Stimulated activated CD4-positive, alpha-beta T cell treated with anti-CD3 and anti-CD28 coated beads, Interleukin-15, amount 100 ng/mL, for 24 hours (primary cell): ENCODE measurements around the gene RYR2.

Experiments
- DNase-seq: peaks from one replicate; pipeline ENCODE4 v3.0.0-alpha.2; 2020

Gene RYR2

DNA sequence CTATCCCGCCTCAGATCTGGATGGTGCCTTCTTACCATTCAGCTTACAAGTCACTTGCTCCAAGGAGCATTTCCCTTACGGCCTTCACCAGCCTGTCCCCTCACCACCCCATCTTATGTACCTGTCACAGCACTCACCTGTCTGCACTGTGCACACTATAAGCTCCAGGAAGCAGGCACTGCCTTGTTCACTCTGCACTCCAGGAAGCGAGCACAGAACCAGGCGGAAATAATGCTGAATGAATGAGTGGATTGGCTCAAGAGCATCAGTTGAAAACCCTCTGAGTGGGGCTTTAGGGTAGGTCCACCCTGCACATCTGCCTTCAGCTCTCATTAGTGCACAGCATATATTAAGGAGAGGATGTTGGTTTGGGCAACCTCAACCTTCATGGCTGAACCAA is 8.9 kb upstream of the RYR2 start:
- no peak for DNase-seq

DNA sequence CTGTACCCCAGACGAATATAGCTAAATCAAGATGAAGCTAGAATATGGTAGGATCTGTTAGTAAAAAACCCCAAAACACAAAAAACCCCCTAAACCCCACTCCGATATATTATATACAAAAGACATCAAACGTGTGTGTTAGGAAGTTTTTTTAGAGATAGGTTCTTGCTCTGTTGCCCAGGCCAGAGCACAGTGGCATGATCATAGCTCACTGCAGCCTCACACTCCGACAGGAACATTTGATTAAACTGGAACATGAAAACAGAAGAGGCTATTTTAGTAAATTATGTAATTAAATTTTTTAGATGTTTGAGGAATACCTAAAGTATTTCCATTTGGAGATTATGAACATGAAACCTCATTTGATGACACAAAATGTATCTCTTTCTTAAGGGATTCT is 8.2 kb upstream of the RYR2 start:
- no peak for DNase-seq

DNA sequence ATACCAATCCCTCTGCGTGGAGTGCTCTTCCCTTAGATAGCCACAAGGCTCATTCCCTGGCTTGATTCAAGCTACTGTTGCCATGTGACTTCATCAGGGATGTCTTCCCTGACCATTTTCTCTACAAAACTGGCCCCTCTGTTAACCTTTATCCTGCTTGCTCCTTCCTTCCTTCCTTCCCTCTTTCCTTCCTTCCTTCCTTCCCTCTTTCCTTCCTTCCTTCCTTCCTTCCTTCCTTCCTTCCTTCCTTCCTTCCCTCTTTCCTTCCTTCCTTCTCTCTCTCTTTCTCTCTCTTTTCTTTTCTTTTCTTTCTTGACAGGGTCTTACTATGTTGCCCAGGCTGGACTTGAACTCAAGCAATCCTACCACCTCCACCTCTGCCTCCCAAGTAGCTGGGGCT is 6.2 kb upstream of the RYR2 start:
- no peak for DNase-seq

DNA sequence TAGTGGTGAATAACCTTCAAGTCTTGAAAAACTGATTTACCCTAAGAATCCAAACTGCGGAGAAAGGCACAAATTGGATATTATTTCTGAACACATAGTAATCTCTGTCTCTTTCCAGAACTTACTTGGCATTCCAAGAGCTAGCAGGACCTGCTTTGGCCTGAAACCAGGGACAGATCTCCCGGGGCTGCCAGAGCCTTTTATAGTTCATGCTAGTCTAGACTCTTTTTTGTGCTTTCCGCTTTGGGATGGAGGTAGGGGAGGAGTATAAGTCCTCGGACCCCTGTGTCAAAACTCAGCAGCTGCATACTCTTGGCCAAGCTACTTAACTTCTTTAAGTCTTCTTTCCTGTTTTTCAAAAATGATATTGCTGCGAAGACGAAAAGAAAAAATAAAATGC is 3.8 kb upstream of the RYR2 start:
- DNase-seq: no peak

DNA sequence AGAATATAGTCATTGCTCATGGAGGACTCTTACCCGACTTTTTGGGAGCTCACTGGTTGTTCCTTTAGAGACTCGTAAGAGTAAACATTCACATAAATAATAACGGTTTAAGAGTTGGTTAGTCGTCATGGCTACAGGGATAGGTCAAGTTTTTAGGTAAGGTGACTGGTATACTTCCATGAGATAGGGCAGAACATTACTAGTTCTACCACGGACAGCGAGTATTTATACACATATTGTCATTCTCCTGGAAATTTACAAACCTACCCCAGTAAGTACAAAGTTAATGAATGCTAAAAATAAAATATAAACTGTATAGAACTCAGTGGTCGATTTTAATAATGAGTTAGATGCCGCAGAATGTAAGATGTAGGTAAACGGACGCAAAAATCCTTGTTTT is 1.2 kb upstream of the RYR2 start:
- no peak for DNase-seq

DNA sequence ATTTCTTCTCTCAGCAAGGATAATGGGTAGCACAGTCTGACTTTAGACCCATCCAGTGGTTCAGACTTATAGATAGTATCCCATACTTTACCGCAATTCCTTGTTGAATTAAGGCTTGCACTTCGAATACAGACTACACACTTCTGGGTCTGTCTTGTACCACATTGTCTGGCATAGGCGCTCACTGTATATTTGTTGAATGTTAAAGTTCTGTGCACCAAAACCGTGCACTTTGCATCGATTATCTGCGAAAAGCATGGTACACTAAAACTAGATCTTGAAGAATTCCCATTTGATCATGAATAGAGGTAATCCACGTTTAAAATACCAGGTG is 556 bp upstream of the RYR2 start:
- no peak for DNase-seq

DNA sequence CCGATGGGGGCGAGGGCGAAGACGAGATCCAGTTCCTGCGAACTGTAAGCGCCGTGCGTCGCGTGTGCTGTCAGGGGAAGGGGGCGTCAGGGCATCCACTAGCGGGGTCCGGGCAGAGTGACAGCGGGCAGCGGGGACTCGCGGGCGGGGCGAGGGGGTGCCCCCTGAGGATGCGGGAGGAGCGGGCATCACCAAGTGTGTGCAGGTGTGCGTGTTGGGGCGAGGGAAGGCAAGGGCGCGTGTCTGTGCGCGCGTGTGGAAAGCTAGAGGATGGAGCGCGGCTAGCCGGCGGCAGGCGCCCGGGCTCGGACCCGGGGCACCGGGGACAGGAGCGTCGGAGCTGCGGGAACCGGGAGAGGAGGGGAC is 525 bp downstream of the RYR2 start:
- no peak for DNase-seq

DNA sequence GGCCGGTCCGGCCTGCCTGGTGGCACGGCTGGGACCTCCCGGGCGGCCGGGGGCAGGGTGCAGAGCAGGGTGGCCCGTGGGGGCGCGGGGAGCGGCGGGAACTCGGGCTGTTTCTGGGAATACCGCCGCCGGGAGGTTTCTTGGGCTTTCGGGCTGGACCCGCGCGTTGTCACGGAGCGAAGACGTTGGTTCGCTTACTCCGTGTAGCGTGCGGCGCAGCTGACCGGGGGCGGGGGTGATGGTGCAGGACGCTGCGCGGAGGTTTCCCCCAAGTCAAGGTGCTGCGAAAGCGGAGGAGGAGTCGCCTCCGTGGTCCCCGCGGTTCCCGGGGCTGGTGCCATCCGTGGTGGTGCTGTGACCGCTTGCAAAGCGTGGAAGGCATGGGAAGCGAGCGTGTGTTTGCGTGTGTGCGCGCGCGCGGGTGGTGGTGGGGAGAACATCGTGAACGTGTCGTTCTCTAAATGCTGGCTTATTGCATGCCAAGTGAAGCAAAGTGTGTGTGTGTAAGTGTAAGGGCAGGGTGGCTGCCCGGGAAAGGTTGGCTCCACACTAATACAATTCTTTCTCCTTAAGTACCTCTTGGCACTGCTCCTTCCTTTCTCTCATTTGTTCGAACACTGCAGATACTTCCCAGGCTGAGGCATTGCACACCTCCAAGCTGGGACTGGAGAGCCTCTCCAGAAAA is 1.1 kb downstream of the RYR2 start:
- peak; percentile 13 for DNase-seq

DNA sequence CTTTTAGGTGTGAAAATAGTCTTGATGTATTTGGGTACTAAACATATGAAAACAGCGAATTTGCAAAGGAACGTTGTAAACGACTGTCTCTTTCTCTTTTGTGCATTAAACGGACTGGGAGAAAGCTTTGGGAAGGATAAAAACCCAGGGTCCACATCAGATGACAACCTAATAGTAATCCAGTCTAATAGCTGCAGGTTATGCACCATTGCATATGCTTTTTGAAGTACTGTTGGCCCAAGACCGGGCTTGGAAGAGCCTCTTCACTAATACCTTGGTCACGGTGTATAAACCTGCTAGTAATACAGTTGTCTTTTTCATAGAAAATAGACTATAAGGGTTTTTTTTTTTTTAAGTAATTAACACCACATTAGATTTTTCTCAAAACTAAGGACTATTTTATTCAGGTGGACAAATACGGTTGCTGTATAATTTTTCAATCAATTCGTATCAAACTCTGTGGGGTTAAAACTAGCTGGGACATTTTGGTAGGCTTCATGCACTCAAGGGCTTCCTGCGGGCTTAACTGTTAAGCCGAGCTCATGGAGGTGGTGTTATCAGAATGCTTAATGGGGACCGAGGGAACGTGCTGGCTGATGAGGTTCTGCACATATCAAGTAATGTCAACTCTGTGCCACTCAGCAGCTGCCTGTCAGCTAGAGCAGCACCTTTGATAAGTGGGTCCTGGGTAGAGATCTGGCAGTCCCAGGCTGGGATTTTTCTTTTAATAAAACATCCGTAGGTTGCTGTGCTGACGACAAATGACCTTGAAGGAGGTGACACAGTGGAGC is 2.1 kb downstream of the RYR2 start:
- DNase-seq: no peak

DNA sequence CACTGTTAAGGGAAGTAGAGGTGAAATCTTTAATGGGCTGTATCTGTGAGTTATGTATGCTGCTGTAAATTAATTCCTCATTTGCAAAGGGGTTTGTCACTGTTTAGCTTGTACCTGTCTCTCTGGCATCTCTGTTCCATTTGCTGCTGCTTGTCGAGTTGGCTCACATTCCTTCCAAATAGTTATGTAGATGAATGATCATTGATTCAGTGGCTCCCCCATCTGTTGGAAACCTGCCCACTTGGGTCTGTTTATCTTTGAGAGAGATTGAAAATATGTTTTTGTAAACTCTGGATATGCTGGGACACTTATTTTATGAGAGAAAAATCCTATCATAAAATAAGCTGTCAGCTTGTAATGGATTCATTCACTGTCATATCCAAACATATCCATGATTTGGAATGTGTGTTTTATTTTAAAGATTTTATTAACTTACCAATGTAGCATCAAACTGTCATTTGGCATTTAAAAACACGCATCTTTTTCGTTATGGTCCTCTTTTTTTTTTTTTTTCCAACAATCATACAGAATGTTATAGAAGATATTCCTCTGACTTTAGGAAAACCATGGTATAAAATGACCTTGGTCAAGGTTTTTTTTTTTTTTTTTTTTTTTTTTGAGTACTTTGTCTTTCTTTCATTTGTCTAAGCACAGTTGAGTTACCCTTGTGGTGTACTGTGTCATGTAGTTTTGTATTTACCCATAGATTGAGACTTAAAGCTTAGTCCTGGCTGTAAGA is 3.5 kb downstream of the RYR2 start:
- DNase-seq: no peak

DNA sequence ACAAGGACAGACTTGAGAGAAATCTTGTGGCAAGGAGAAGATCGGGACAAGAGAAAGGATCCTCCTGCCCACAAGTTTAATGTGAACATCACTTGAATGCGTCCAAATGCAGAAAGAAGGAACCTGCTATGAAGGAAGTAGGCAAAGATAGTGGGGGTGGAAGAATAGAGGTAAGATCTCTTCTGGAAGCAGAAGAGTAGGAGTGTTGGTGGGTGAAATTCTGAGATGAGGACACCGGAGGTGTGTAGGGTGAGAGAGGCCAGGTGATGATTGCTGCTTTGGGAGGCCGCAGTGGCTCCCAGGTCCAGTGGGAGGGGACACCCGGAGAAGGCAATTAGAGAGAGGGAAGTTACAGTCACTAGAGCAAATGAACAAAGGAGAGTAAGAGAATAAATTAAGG is 6.8 kb downstream of the RYR2 start:
- no peak for DNase-seq

DNA sequence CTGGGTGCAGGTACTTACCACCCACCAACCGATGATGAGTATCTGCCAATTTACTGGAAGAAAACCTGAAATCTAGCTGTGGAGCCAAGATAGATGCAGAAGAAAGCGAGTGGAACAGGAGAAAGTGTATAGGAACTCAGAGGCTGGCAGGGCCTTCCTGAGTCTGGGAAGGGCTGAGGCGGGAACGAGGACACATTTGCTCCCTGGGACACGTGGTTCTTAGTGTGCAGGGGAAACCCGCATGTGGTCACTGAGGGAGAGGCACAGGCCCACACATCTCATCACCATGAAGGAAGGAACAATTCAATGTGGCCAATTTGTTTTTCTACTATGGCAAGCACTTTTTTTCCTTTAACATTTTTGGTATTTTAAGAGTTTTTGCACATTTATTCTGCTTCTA is 8.2 kb downstream of the RYR2 start:
- no peak for DNase-seq

DNA sequence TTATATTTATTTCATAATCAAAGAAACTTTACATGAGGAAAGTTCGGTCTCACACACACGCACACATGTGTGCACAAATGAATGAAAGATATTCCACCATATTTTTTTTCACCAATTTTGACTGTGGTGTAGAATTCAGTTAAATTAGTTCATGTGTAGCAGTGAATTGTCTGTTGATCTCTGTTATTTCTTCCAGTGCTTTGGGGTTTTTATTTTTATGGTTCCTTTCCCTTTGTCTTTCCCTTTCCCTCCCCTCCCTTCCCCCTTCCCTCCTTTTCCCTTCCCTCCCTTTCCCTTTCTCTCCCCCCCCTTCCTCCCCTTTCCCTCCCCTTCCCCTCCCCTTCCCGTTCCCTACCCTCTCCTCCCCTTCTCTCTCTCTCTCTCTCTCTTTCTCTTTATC is 8.9 kb downstream of the RYR2 start:
- DNase-seq: no peak

DNA sequence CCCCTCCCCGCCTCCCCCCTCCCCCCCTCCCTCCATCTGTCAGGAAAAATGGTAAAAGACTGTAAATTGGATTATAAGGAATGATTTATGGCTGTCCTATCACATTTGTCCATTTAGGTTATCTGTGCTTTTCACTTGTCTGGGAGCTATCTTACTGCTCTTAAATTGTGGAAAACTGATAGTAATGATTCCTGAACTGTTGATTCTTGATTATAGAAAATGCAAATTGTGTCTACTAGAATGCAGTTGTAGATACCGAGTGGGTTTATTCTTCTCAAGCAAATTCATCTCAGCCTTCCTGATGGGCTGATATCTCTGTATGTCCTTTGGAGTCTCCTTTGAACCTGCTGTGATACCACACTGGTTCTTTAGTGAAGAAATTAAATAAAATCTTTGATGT is 12.3 kb downstream of the RYR2 start:
- no peak for DNase-seq

DNA sequence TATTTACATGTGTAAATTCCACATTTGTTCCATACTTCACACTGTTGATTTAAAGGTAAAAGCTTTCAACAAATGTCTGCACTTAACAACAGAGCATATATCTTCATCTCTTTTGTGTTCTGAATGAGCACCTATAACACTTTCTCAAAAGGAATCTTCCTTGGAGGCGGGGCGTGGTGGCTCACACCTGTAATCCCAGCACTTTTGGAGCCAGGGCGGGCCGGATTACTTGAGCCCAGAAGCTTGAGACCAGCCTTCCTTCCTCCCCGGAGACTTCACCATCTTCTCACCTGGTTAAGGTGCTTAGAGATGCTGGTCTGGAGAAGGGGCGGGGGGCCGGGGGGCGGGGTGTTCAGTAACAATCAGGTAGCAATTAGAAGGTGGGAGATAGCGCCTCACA is 16.5 kb downstream of the RYR2 start:
- DNase-seq: no peak

DNA sequence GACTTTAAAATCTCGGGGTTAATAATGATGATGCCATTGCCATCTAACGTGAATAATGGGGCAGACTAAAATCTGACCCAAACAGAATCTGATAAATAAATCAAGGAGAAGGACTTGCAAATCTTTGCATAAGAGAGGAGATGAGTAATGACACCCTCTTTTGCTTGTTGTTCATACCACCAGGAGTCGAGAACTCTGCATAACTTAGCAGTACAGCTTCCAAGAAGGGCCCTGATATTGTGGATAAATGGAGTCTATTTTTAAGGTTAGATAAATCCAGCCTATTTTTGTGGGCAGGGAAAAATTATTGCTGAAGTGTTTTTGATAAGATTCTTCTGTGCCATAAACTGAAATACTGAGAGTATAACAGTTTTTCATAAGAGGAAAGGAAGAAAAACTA is 17.3 kb downstream of the RYR2 start:
- DNase-seq: no peak

DNA sequence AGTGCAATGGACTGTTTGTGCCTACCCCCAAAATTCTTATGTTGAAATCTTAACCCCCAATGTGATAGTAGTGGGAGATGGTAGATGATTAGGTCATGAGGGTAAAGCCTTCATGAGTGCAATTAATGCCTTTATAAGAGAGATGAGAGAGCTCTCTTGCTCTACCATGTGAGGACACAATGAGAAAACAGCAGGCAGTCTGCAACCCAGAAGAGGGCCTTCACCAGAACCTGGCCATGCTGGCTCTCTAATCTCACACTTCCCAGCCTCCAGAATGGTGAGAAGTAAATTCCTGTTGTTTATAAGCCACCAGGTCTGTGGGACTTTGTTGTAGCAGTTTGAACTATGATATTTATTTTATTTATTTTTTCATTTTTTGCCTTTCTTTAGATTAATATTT is 21.0 kb downstream of the RYR2 start:
- DNase-seq: no peak

DNA sequence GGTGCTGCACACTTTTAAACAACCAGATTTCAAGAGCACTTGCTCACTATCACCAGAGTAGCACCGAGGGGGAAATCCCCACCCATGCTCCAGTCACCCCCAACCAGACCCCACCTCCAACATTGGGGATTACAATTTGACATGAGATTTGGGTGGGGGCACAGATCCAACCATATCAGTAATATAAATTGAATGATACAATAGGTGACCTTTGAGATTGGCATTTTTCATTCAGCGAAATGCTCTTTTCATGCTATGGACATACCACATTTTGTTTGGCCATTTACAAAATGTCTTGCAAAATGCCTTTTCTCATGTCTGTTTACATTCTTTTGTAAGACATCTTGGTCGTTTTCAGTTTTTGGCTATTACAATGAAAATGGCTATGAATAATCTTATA is 23.9 kb downstream of the RYR2 start:
- no peak for DNase-seq

DNA sequence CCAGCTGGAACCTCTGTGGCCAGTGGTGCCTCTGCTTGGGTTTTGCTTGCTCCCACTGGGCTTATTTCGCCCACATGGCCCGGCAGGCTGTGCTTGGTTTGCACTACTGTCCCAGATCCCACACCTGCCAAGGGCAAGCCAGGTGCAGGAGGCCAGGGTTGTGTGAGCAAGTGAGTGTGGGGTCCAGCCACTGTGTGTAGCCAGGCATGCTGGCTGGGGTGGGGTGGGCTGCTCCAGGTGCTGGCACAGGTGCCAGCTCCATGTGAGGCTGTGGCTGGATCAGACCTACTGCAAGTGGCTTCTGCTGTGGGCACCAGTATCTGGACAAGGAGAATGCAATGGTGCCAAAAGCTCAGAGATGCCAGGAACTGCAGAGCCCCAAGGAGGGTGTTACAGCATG is 28.5 kb downstream of the RYR2 start:
- no peak for DNase-seq

DNA sequence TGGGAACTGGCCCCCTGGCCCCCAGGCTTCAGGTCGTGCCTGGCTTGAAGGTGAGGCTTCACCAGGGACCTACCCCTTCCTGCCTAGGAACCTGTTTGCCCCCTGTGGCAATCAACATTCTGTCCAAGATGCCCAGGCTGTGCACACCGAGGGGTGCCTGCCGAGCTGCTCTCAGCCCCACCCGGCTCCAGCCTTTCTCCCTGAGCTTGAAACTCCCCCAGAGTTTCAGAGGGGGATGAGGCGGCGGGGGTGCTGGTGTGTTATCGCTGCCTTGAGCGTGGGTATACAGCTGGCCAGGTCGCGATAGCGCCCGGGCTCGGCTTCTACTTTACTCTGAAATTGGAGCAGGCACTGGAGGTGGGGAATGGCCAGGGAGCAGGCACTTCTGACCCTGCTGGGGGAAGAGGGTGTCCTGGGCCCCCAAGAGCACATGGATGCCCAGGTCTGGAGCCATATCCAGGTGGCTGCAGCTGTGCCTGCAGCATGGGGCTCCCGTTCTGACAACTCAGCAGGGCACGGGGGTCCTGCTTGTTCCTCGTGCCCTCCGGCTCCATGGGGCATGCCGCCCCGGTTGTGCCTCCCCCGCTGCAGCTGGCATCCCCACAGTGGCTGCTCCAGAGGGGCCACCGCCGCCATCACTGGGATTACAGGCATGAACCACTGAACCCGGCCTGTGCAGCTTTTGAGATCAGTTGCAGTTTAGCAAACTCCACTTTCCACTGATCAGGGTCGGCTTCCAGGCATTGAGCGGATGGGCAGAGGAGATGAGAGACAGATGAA is 29.8 kb downstream of the RYR2 start:
- no peak for DNase-seq

DNA sequence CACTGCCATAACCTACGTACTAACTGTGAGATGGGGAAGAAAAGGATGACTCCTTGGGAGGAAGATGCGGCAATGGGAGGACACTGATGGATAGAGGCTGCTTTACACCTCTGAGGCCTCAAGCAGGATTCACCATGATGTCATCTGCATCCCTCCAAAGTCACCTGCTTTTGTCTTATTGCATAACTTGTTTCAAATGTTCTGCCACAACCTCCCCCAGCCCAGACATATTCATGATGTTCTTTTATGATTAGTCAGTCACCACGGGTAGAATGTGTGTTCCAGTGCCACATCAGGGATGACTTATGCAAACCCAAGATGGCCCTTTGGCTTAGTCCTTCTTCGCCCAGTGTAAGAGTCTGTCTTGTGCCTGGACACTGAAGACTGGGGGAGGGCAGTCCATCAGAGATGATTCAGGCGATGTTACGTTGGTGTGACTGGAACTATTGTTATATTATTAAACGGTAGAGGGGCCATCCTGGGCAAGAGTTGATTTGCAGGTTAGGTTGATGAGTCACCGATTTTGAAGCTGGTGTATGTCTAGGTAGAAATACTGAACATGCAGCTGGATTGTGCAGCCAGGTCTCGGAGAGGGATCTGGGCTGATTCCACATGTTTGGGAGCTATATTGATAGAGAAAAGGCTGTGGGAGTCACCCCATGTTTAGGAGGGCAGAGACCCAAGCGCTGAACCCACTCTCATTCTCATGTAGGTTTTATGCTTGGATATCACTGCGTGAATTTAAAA is 32.6 kb downstream of the RYR2 start:
- no peak for DNase-seq

DNA sequence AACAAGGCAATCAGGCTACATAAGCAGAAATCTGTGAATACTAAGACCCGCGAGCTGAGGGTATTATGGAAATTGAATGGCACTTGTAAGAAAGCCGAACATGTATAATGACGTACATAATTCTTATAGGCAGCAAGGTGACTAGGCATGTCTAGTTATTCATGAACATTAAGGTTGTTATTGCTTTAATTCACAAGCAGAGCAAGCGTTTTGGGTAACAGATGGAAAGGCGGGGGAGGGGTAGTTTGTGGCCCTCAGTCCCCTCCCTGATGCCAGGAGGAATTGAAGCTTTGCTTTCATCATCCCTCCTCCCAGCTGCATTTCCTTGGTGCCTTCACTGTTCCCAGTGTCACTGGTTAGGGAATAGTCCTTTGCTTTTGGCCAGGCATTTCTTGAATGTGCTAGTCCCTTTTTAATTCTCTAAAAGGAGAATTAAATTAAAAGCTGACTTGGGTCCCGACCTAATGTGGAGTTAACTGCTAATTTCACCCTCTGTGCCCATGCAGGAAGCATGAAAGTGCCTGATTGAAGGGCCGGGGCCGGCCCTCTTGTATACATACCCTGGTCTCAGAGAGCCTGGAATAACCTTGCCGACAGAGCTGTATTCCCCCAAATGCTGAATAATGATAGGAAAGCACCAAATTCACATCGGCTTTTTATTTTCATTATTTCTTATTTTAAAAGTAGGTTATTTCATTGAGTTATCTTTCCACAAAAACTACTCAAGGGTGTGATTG is 42.5 kb downstream of the RYR2 start:
- no peak for DNase-seq
